NK-92 (cell line): ENCODE measurements around the gene GLE1.
"Not testable (repeated sequence)": the region's sequence is repeated elsewhere in the genome, so short reads cannot be mapped to it uniquely, and the experiment has no call there.

Experiments used
- DNase-seq: peaks from one replicate; lab custom pipeline; 2025; ENCODE audit not compliant: unreplicated experiment; lab: John Stamatoyannopoulos, UW

Gene GLE1

GRCh38 chr9:128550770-128551656 lies 46.5 kb downstream of the GLE1 start:
- DNase-seq, result no peak

- no peak for DNase-seq
Measured at GRCh38 chr9:128551657-128552152, 47.2 kb downstream of the GLE1 start.

- DNase-seq, result peak; percentile 49
Measured at GRCh38 chr9:128552153-128552743, 47.7 kb downstream of the GLE1 start, which contains the start of gene SPTAN1. TSS of gene SPTAN1 (plus strand) at chr9:128552587. CDS start at chr9:128566741, 14,154 bp downstream.

DNA sequence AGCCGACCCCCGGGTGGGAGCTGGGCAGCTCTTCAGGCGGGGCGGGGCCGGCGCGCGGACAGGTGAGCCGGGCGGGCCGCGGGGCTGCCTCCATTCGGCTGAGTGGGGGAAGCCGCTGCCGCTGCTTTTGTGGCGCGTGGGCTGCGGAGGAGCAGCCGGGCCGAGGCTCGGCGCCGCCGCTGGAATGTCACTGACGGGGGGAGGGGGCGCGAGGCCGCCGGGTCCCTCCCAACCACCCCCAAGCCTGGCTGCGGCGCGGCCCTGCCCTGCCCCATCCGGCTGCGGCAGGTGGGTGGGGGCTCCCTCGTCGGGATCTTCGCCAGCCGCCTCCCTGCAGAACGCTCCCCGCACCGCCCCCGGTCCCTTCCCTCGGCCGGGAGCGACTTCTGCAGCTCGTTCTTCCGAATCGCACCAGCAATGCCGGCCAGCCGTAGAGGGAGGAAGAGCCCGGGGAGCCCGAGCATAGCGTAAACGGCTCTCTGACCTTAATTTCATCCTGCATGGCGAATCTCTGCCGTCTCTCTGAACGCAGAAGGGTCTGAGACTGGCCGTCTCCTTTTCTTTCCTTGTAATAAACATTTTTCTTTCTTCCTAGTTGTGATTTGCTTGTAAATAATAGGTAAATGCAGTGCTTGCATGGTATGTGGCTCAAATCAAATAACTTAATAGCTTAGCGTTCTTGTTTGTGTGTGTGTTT lies 48.4 kb downstream of the GLE1 start:
- no peak for DNase-seq

GRCh38 chr9:128553728-128554127 lies 49.2 kb downstream of the GLE1 start:
- DNase-seq, result no peak

DNA sequence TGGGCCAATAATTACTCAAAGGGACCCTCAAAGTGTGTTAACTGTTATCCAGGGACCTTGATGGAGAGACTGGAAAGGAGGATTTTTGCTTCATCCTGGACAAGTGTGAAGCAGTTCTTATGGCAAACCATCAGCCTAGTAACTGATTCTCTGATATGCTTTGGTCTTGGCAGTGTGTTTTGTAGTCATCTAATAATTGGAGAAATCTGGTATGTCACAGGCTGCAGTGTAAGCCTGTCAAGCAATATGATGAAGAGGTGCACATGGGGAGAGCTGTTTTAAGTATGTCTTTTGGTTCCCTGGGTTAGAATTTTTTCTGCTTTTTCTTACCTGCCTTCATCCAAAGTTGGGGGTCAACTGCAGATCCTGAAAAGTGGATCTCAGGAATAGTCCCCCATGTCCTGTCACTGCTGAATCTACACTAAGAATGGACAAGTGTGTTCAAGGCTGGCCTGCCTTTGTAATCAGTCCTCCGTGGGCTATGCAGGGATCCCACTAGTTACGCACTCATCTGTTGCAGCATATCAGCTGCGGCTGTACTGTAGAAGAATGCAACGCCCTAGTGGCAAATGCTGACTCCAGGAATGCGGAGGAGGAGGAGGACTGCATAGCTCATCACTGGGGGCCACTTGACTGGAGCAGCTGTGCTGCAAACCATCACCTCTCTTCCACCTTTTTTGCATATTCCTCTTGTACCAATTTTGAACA lies 49.8 kb downstream of the GLE1 start:
- DNase-seq, result no peak

DNA sequence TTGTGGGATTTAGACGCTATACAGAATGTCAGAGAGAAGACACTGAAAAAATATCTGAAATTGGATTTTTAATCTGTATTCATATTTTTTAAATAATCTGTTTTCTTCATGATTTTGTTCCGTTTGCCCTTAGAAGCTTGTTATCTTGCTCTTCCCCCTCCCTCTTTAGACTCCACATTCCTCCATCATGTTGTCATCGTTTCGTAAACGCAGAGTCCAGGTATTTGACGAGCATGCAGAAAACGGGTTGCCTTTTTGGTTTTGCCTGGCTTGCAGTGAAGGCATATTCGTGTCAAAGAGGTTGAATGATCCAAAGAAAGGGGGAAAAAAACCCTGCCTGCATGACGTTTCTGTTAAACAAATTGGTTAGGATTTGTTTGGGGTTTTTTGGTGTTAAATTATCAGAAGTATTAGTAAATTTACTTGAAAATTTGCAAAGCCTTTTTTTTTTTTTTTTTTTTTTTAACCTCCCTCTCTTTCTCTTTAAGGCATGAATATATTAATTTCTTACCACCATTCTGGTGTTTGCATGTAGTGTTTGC lies 50.7 kb downstream of the GLE1 start:
- no peak for DNase-seq

DNA sequence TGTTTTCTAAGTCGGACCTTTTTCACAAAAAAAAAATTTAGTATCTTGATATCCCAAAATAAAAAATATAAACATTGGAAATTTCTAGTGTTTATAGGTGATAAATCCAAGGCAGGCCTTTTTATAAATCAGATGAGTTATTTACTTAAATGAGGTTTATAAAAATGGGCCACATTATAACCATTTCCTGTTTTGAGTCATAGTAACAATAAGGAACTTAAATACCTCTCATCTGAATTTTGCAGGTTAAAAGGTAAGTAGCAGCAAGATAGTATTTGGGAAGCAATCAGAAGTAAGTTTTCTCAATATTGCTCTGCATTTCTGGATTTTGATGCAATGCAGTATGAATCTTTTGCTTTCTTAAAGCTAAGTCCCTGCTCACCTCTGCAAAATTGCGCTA lies 51.8 kb downstream of the GLE1 start:
- no peak for DNase-seq

DNA sequence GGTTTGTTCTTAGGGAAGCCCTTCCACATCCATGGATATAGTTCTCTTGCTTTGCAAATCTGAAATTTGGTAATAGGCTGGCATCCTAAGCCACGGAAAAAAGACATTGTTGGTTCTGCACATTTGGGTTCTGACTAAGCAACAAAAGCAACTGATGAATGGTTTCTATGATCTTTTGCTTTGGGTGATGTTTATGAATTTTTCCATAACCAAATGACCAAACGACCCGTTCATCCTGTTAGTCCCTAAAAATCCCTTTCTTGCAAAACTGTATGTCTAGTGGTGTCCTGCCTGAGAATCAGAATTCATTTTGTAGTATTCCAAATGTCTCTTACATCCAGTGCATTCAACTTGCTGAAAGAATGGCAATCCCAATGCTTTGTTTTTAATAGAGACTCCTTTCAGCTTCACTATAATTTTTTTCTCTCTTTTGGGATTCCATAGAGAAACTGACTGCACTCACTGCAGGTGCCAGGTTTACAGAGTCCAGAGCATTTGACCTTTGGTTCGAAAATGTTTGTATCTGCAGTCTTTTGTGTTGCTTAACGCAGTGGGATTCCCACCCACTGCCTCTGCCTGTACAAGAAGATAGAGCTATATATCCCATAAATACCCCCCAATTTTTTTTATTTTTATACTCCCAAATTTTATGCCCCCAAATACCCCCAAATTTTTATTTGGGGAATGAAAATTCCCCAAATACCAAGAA lies 52.6 kb downstream of the GLE1 start:
- no peak for DNase-seq

GRCh38 chr9:128558431-128559310 lies 54.2 kb downstream of the GLE1 start:
- DNase-seq, result no peak

DNA sequence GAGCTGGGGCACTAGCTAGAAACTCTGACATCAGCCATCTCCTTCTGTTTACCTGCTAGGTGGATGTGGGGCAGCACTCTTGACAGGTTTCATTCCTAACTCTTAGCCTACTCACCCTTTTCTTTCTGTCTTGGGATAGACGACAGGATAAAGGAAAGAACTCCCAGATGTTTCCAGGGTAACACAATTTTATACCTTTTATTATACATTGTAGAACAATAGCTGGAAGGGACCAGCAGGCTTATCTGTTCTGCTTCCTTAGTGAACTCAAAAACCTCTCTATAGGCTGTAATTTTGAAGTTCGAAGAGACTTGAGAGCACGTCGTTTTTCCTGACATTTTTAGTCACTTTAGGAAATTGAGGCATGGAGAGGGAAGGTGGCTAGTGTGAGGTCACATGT lies 61.1 kb downstream of the GLE1 start:
- DNase-seq, result no peak

- DNase-seq, result no peak
Measured at GRCh38 chr9:128568470-128569078, 64.1 kb downstream of the GLE1 start.

DNA sequence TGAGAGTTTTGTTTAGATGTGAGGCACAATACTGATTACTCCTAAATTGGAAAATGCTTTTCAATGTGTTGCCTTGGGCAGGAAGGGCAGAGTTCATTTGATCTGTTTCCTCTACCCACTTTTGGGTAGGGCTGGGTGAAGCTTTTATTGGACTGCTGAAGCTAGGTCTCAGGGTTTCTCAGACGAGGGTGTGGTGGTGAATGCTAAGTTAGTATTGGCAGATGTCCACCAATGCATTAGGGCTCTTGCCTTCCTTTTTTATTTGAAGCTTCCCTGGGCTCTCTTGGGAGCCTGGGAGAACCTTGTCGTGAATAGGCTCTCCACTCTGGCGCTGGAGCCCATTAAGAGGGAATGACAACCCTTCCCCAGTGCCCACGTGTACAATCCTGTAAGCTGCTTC lies 71.0 kb downstream of the GLE1 start:
- no peak for DNase-seq

- DNase-seq, result no peak
Measured at GRCh38 chr9:128575916-128576315, 71.4 kb downstream of the GLE1 start.

GRCh38 chr9:128577206-128577605 lies 72.7 kb downstream of the GLE1 start:
- DNase-seq, result no peak

- no peak for DNase-seq
Measured at GRCh38 chr9:128579194-128579593, 74.7 kb downstream of the GLE1 start.

GRCh38 chr9:128580731-128581130 lies 76.2 kb downstream of the GLE1 start:
- no peak for DNase-seq

DNA sequence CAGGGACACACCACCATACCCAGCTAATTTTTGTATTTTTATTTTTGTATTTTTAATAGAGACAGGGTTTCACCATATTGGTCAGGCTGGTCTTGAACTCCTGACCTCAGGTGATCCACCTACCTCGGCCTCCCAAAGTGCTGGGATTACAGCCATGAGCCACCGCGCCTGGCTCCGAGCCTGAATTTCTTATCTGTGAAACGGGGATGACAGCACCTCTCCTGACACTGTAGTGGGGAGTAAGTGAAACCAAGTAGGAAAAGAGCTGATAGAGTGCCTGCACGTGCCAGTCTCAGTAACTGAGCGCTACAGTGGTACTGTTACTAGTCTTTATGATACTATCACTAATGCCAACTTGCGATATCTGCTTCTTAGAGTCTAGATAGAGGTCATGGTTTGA lies 80.6 kb downstream of the GLE1 start:
- not testable (repeated sequence) for DNase-seq

DNA sequence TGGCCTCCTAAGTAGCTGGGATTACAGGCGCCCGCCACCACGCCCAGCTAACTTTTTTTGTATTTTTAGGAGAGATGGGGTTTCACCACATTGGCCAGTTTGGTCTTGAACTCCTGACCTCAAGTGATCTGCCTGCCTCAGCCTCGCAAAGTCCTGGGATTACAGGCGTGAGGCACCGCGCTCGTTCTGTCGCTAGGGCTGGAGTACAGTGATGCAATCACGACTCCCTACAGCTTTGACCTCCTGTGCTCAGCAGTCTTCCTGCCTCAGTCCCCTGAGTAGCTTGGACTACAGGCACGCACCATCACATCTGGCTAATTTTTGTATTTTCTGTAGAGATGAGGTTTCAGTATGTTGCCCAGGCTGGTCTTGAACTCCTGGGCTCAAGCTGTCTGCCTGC lies 82.4 kb downstream of the GLE1 start:
- not testable (repeated sequence) for DNase-seq
